ENCODE data around the gene UBE2O.

The UBE2O gene

GRCh38 chr17:76477576-76477975 is 24.6 kb upstream of the UBE2O start:
- Histone ChIP-seq H3K9ac (ENCODE audit: low read depth, low read length) (no peak overlapping the region), H3K4me2 (ENCODE audit: insufficient read depth, low read length) (no peak overlapping the region), H2AFZ (ENCODE audit: low read depth, low read length) (no peak overlapping the region), H3K4me1 (ENCODE audit: insufficient read depth, low read length) (no peaks in the 10 kb centered on the region), H4K20me1 (ENCODE audit: insufficient read depth, low read length) (no peaks in the 10 kb centered on the region), H3K4me3 (ENCODE audit: low read depth in 1 of 2, low read length in 2 of 2) (no peak overlapping the region), H3K27ac (ENCODE audit: low read length) (no peak overlapping the region), H3K27me3 (ENCODE audit: insufficient read depth, low read length, poor library complexity) (no peaks in the 10 kb centered on the region), H3K36me3 (ENCODE audit: insufficient read depth, low read length) (no peaks in the 10 kb centered on the region), H3K79me2 (ENCODE audit: insufficient read depth, low read length) (no peaks in the 10 kb centered on the region), H3K9me3 (ENCODE audit: insufficient read depth, low read length, severe bottlenecking) (no peaks in the 10 kb centered on the region)
- ATAC-seq (ENCODE audit: insufficient read depth, low read depth) (no peak), DNase-seq (no peak)
- TF ChIP-seq, protein P1, sequence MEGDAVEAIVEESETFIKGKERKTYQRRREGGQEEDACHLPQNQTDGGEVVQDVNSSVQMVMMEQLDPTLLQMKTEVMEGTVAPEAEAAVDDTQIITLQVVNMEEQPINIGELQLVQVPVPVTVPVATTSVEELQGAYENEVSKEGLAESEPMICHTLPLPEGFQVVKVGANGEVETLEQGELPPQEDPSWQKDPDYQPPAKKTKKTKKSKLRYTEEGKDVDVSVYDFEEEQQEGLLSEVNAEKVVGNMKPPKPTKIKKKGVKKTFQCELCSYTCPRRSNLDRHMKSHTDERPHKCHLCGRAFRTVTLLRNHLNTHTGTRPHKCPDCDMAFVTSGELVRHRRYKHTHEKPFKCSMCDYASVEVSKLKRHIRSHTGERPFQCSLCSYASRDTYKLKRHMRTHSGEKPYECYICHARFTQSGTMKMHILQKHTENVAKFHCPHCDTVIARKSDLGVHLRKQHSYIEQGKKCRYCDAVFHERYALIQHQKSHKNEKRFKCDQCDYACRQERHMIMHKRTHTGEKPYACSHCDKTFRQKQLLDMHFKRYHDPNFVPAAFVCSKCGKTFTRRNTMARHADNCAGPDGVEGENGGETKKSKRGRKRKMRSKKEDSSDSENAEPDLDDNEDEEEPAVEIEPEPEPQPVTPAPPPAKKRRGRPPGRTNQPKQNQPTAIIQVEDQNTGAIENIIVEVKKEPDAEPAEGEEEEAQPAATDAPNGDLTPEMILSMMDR (IDR thresholded peaks at IDR 0.05; ENCODE audit: borderline replicate concordance, extremely low read depth, low read length, poor library complexity, severe bottlenecking): no peak
- no peak for TF ChIP-seq EZH2 (IDR thresholded peaks at IDR 0.05; ENCODE audit: borderline replicate concordance, low read depth, low read length, severe bottlenecking)

DNA sequence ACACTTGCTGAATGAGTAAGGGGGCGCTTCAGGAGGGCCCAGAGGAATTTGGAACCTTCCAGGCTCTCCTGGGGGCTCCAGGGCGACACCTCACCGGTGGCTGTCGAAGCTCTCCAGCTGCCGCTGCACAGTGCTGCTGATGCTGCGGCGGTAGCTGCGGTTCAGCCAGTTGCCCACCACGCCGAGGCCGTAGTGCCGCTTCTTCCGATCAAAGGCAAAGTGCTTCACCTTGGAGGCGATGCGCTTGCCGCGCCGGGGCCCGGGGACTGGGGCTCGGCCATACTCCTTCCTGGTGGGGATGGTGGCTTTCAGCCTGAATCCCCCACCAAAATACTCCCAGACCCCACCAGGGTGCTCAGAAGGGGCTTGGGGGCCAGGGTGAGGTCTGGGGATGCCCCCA is 23.8 kb upstream of the UBE2O start:
- ATAC-seq (ENCODE audit: insufficient read depth, low read depth): no peak
- Histone ChIP-seq H3K4me2 (ENCODE audit: insufficient read depth, low read length) (no peak overlapping the region), H3K4me3 (ENCODE audit: low read depth in 1 of 2, low read length in 2 of 2) (no peak overlapping the region), H3K9me3 (ENCODE audit: insufficient read depth, low read length, severe bottlenecking) (no peaks in the 10 kb centered on the region), H3K79me2 (ENCODE audit: insufficient read depth, low read length) (no peaks in the 10 kb centered on the region), H3K27ac (ENCODE audit: low read length) (no peak overlapping the region), H3K36me3 (ENCODE audit: insufficient read depth, low read length) (no peaks in the 10 kb centered on the region), H4K20me1 (ENCODE audit: insufficient read depth, low read length) (no peaks in the 10 kb centered on the region), H2AFZ (ENCODE audit: low read depth, low read length) (no peak overlapping the region), H3K27me3 (ENCODE audit: insufficient read depth, low read length, poor library complexity) (no peaks in the 10 kb centered on the region), H3K4me1 (ENCODE audit: insufficient read depth, low read length) (no peaks in the 10 kb centered on the region), H3K9ac (ENCODE audit: low read depth, low read length) (no peak overlapping the region)
- TF ChIP-seq, protein P1 (IDR thresholded peaks at IDR 0.05; ENCODE audit: borderline replicate concordance, extremely low read depth, low read length, poor library complexity, severe bottlenecking): no peak
- no peak for TF ChIP-seq EZH2 (IDR thresholded peaks at IDR 0.05; ENCODE audit: borderline replicate concordance, low read depth, low read length, severe bottlenecking)
- DNase-seq: no peak

GRCh38 chr17:76475302-76475701 is 22.4 kb upstream of the UBE2O start:
- Histone ChIP-seq H3K27ac (ENCODE audit: low read length) (no peak overlapping the region), H3K4me1 (ENCODE audit: insufficient read depth, low read length) (no peaks in the 10 kb centered on the region), H3K4me3 (ENCODE audit: low read depth in 1 of 2, low read length in 2 of 2) (no peak overlapping the region), H3K4me2 (ENCODE audit: insufficient read depth, low read length) (no peak overlapping the region), H3K79me2 (ENCODE audit: insufficient read depth, low read length) (no peaks in the 10 kb centered on the region), H3K9me3 (ENCODE audit: insufficient read depth, low read length, severe bottlenecking) (no peaks in the 10 kb centered on the region), H4K20me1 (ENCODE audit: insufficient read depth, low read length) (no peaks in the 10 kb centered on the region), H3K9ac (ENCODE audit: low read depth, low read length) (no peak overlapping the region), H3K27me3 (ENCODE audit: insufficient read depth, low read length, poor library complexity) (no peaks in the 10 kb centered on the region), H3K36me3 (ENCODE audit: insufficient read depth, low read length) (no peaks in the 10 kb centered on the region), H2AFZ (ENCODE audit: low read depth, low read length) (no peak overlapping the region)
- TF ChIP-seq, protein P1 (IDR thresholded peaks at IDR 0.05; ENCODE audit: borderline replicate concordance, extremely low read depth, low read length, poor library complexity, severe bottlenecking): no peak
- no peak for TF ChIP-seq EZH2 (IDR thresholded peaks at IDR 0.05; ENCODE audit: borderline replicate concordance, low read depth, low read length, severe bottlenecking)
- ATAC-seq (ENCODE audit: insufficient read depth, low read depth) (no peak), DNase-seq (no peak)

GRCh38 chr17:76474894-76475293 is 21.9 kb upstream of the UBE2O start:
- Histone ChIP-seq H4K20me1 (ENCODE audit: insufficient read depth, low read length) (no peaks in the 10 kb centered on the region), H3K27ac (ENCODE audit: low read length) (no peak overlapping the region), H3K36me3 (ENCODE audit: insufficient read depth, low read length) (no peaks in the 10 kb centered on the region), H3K9me3 (ENCODE audit: insufficient read depth, low read length, severe bottlenecking) (no peaks in the 10 kb centered on the region), H3K4me2 (ENCODE audit: insufficient read depth, low read length) (no peak overlapping the region), H3K79me2 (ENCODE audit: insufficient read depth, low read length) (no peaks in the 10 kb centered on the region), H3K4me3 (ENCODE audit: low read depth in 1 of 2, low read length in 2 of 2) (no peak overlapping the region), H2AFZ (ENCODE audit: low read depth, low read length) (no peak overlapping the region), H3K4me1 (ENCODE audit: insufficient read depth, low read length) (no peaks in the 10 kb centered on the region), H3K9ac (ENCODE audit: low read depth, low read length) (no peak overlapping the region), H3K27me3 (ENCODE audit: insufficient read depth, low read length, poor library complexity) (no peaks in the 10 kb centered on the region)
- ATAC-seq (ENCODE audit: insufficient read depth, low read depth) (no peak), DNase-seq (no peak)
- TF ChIP-seq EZH2 (IDR thresholded peaks at IDR 0.05; ENCODE audit: borderline replicate concordance, low read depth, low read length, severe bottlenecking): no peak
- TF ChIP-seq, protein P1 (IDR thresholded peaks at IDR 0.05; ENCODE audit: borderline replicate concordance, extremely low read depth, low read length, poor library complexity, severe bottlenecking): no peak
